HG03354 (cell line): ENCODE data around the gene GNB5.
"Not testable (repeated sequence)": the region's sequence is repeated elsewhere in the genome, so short reads cannot be mapped to it uniquely, and the experiment has no call there.

Experiments
- ATAC-seq: cut with Tn5 transposase; IDR thresholded peaks from one replicate; pipeline ENCODE4 v1.9.1; 2021; ENCODE audit warnings: mild to moderate bottlenecking; ENCODE audit not compliant: unreplicated experiment, poor library complexity, severe bottlenecking

GNB5 gene

DNA sequence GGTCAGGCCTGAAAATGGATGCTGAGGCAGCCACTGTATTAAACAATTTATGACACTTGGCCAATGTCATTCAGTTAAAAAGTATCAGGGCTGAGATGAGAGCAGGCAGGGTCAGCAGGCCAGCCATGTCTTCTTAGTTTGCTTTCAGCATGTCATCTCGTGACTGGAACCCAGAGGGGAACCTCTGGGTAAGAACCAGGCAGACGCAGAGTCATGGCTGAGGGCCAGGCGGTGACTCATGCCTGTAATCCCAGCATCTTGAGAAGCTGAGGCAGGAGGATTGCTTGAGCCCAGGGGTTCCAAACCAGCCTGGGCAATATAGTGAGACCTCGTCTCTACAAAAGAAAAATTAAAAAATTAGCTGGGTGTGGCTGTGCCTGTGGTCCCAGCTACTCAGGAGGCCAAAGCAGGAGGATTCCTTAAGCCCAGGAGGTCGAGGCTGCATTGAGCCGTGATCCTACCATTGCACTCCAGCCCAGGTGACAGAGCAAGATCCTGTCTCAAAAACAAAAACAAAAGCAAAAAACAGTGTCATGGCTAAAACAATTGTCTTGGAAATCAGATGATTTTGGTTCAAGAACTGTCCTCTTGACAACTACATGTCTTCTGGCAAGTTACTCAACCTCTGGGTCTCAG lies 90.3 kb downstream of the GNB5 start:
- no peak for ATAC-seq

DNA sequence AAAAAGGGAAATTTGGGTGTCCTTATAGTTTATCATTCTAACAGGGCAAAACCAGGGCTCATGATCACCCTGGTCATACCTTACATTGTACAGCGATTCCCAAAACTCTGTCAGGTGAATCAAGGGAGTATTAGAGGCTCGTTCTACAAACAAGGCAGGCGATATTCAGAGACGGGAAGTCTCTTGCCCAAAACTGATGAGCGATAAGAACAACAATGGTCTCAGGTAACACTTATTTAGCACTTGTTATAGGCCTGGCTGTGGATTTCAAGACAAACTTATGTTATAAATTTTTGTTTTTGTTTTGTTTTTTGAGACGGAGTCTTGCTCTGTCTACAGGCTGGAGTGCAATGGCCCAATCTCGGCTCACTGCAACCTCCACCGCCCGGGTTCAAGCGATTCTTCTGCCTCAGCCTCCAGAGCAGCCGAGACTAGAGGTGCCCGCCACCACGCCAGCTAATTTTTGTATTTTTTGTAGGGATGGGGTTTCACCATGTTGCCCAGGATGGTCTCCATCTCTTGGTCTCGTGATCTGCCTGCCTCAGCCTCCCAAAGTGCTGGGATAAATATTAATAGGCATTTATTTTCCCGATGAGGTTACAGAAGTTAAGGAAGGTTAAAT lies 91.4 kb downstream of the GNB5 start:
- no peak for ATAC-seq

DNA sequence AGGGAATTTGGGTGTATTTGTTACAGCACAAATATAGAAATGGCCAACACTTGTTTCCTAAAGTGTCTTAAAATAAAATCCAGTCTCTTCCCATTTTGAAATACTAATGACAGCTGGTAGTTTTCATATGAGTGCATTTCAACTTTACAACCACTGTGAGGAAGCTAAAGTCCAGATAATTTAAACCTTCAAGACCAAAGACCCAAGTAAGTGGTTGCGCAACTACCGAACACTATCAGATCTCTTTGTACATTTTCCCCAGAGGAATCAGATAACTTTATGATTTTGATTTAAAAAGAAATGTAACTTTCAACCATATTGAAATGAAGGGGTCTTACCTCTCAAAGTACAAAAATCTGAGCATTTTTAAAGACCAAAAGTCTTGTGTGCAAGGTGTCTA lies 92.9 kb downstream of the GNB5 start:
- ATAC-seq = no peak

DNA sequence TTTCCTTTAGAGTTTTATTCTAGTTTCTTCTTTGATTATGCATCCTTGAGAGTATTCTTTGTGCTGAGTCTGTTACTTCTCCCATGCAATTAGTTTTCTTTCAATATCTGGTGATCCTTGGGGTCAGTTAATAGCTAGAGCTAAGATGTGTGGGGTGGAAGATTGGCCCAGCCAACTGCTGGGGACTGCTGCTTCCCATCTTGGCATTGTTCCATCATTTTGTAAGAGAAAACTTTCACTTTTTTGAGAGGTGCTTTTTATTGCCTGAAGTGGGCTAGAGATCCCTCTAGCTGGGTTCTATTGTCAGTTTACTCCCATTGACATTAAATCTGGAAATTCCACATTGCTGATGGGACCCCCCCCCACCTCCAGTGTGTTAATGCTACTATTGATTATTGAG lies 94.0 kb downstream of the GNB5 start:
- no peak for ATAC-seq

DNA sequence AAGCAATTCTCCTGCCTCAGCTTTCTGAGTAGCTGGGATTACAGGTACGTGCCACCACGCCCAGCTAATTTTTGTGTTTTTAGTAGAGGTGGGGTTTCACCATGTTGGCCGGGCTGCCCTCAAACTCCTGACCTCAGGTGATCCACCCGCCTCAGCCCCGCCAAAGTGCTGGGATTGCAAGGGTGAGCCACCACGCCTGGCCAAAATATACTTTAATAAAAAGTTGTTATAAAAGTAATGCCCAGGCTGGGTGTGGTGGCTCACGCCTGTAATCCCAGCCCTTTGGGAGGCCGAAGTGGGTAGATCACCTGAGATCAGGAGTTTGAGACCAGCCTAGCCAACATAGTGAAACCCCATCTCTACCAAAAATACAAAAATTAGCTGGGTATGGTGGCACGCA lies 94.7 kb downstream of the GNB5 start:
- ATAC-seq = not testable (repeated sequence)

DNA sequence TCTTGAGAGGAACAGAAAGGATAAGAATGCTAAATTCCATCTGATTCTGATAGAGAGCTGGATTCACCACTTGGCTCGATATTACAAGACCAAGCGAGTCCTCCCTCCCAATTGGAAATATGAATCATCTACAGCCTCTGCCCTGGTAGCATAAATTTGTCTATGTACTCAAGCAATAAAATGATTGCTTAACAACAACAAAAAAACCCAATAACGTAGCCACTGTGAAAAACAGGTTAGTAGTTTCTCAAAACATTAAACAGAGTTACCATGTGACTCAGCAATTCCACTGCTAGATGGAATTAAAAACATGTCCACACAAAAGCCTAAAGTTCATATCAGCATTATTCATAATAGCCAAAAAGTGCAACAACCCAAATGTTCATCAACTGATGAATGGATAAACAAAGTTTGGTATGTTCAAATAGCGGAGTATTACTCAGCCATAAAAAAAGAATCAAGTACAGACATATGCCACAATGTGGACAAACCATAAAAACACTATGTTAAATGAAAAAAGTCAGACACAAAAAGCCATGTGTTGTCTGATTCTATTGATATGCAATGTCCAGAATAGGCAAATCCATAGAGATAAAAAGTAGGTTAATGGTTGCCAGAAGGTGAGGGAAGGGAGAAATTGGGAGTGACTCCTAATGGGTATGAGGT lies 95.5 kb downstream of the GNB5 start:
- ATAC-seq = no peak

DNA sequence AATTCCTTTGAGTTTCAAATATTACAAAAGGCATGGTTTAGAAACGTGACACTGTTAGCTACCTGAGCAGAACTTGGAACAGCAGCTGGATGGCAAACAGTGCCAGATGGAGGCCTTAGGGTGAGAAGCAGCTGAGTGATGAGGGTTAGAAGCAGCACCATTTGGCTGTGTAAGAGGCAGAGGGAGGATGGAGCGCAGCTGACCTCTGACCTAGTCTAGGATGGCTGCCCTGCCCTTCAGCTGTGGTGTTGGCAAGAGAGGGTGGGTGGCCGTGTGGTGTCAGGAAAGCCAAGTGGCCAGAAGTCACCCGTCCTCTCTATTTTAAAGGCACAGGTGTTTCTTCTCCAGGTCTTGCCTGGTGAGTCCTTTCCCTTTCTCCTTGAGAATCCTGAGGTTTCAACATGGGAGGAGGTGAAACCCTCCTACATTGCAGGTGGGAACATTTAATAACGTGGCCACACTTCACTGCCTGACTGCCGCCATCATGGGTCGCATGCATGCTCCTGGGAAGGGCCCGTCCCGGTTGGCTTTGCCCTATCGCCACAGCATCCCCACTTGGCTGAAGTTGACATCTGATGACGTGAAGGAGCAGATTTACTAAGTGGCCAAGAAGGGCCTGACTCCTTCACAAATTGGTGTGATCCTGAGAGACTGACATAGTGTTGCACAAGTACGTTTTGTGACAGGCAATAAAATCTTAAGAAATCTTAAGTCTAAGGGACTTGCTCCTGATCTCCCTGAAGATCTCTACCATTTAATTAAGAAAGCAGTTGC lies 96.2 kb downstream of the GNB5 start:
- ATAC-seq = no peak

DNA sequence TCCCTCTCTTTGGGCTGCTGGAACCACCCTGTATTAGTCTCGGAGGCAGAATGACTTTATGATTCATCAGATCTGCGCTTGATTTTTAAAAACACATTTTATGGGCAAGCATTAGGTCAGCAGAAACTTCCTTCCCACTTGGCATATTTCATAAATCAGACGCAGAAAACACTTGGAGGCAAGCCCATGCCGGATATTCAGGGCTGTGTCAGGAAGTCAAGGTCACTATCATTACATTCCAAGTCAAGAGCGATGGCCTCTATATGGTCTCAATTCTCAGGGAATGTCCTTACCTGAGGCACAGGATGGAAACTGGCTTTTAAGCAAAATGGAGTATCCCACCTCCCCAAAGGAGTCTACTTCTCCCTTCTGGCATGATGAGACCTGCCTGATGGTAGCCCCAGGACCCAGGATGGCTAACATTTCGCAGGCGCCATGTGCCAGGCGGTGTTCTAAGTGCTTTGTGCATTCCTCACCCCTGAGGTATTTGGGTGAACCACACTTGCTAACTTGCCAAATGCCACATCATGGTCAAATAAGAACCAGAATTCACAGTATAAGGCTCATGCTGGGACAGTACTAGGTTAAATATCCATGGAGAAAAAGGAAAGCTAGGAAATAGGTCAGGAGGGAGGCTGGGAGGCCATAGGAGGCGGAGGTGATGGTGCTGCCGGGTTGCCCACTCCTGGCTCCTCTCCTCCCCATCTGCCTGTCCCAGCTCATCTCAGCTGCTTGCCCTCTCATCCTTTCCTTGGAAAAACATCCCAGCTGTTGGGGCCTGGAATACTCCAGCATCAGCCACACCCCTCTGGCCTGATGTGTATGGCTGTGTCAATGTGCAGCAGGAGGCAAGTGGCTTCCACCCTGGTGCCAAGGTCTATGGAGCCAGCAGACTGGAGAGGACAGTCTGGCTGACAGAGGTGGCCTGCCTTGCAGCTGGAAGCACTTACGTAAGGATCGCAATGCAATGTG lies 97.4 kb downstream of the GNB5 start:
- ATAC-seq = no peak

DNA sequence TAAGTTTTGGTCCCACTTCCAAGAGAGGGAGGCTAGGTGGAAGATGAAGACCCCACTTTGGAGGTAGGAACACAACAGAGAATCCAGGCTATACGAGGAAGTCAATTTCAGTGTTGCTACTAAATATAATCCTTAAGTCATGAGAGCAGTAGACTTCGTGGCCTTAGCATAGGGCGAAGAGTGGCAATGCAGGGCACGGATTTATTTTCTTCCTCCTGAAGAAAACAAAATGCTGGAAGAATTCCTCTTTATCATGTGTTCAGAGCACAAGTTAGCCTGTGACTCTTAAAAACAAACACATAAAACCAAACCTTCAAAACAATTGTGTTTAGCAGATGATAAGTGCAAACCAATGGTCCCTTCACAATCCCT lies 98.0 kb downstream of the GNB5 start:
- ATAC-seq = no peak

DNA sequence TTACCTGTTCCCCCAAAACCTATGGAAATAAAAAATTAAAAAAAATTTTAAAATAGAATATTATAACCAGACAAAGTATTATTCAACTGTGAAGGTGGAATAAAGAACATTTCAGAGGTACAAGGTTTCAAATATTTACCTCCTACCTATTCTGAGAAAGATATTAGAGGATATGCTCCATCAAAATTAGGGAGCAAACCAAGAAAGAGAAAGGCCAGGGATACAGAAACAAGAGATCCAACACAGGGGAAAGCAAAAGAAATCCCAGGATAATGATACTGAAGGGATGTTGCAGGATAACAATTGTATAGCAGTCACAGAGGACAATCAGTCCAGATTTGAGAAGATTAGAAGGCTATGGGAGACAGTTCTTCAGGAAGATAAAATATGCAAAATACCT lies 101.0 kb downstream of the GNB5 start:
- ATAC-seq = no peak

DNA sequence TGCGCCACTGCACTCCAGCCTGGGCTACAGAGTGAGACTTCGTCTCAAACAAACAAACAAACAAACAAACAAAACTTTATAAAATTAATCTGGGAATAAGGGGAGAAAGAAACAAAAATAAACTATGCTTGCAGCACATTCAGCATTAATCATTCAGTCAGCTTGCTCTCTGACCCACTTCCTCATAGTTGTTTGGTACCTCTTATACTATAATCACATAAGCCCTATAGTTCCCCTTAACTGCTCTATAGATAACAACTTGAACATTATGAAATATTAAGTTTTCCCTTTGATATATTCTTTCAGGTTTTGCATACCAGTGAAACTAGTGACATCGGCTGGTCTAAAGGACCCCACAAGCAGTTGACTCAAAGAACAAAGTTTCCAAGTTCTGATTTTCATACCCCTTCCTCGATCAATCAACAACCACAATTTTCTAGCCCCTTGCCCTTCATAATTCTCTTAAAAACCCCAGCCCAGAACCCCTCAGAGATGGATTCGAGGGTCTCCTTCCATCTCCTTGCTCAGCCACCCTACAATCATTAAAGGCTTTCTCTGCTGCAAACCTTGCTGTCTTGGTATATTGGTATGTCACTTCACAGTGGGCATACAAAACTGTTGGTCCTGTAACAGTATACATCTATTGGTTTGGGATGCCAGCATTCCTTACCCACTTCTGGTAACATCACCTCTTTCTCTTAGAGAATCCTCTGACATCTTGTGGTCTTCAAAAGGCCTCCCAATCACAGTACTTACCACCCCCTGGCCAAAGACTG lies 105.0 kb downstream of the GNB5 start:
- ATAC-seq = no peak

DNA sequence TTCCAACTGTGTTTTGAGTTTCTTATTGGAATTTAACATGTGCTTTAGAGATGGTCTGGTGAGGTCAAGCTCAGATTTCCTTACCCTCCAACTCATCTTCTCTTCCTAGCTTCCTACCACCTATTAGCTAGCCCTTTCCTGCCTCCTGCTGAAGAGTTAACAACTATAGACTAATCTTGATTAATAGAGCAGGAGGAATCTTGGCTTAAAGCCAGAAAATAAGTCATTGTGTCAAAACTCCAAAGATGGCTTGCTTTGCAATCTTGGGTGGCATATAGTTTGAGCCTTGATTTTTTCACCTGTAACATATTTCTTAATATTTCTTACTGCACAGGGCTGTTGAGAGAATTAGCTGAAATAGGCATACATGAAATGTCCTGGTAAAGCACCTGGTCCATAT lies 105.9 kb downstream of the GNB5 start:
- ATAC-seq = no peak

DNA sequence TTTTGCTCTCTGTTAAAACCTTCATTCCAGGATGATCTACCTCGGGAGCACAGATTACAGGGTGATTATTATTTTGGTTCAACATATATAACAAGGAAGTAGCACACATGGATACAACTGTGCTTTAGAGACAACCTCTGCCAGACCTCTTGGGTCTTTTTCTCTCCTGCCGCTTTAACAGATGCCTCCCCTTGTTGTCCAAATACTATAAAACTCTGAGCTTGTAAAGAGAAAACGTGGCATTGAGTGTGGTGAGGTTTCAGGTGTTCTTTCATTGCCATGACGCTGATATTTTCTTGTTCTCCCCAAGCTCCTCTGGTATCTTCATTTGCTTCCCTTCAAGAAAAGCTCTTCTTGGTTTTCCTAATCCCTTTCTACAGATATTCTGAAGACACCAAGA lies 107.6 kb downstream of the GNB5 start:
- ATAC-seq = no peak

DNA sequence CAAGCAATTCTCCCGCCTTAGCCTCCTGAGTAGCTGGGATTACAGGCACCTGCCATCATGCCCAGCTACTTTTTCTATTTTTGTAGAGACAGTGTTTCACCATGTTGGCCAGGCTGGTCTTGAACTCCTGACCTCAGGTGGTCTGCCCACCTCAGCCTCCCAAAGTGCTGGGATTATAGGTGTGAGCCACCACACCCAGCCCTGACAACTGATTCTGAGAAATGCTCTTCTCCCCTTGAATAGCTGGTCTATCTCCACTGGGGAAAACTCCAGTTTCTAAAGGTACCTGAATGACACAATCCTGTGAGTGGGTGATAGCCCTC lies 108.2 kb downstream of the GNB5 start:
- not testable (repeated sequence) for ATAC-seq

DNA sequence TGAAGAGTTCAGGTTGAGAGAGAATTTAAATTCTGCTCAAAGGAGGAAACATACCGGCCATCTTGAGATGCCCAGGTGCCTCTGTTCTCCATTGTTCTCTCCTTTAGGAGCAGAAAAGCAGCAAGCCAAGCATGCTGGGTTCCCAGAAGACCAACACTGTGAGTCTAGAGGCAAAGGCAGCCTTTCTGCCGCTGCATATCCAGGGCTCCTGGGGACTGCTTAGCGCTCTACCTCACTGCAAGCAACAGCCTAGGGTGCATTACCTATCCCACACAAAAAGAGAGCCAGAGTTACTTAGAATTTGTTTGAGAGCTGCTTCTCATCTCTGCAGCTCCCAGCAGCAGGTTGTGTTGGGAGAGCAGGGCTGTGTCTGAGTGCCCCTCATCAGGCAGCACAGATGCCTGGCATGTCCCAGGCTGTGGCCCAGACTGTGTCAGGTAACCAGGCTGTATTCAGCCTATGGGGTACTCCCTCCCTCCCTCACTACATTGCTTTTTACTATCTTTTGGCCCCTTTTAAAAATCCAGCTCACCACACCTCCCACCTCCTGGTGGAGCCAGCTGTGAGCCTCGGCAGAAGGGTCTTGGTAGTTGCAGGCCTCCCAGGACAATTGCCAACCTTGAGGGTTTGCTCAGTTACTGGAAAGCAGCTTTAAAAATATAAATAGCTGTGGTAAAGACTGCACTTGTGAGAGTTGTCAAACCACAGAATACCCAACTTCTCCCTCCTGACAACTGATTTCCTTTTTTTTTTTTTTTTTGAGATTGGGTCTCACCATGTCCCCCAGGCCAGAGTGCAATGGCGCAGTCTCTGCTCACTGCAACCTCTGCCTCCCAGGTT lies 108.8 kb downstream of the GNB5 start:
- ATAC-seq = peak; percentile 68

DNA sequence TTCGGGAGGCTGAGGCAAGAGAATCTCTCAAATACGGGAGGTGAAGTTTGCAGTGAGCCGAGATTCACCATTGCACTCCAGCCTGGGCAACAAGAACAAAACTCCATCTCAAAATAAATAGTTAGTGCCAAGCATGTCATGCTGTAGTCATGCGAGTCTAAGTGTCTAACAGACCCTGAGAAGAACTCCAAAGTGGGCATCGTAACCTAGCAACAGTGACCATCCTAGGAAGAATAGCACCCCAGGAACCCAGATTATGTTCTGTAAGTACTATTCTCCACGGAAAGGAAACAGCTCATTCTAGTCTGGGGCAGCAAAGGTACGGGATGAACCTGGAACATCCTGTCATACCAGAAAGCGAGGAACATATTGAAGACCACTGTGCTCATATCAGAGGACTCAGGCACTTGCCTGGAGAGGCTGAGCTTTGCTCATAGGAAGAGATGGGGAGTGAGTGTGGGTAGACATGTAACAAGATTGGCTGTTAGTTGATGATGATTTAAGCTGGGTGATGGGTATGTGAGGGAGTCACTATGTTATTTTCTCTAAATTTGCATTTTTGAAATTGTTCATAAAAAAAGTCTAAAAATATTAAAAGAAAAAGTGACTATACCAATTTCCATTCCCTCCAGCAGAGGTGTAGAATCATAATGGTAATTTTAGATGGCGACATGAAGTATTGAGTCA lies 110.3 kb downstream of the GNB5 start:
- no peak for ATAC-seq

DNA sequence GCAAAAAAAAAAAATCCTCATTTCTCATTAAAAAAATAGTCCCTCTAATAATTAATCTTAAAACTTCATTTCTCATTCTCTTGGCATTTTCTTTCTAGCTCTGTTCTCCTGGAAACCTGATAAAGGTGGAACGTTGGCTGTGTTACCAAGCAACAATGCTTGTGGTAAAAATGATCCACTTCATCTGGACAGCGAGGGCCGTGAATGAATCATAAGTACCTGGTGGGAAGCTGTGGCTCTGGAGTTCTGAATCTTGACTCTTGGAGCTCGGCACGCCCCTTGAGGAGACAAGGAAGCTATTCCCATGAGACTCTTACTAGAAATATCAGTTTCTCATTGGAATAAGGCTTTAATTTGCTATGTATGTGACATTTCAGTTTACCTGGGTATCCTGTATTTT lies 111.2 kb downstream of the GNB5 start:
- no peak for ATAC-seq
